ENCODE results near the gene GDE1.

Gene GDE1

GRCh38 chr16:19523559-19524355 lies 1.9 kb upstream of the GDE1 start, which contains the start of gene CCP110:
CCP110 (plus strand) TSS chr16:19523942; CDS start chr16:19527882, 3,940 bp downstream.
- DNase-seq, result peak; percentile 94

- DNase-seq, result no peak
These were observed 1.3 kb upstream of the GDE1 start for GRCh38 chr16:19523184-19523558.

GRCh38 chr16:19522760-19523159 lies 862 bp upstream of the GDE1 start:
- DNase-seq, result no peak

GRCh38 chr16:19522397-19522732 lies 467 bp upstream of the GDE1 start:
- DNase-seq, result no peak

- no peak for DNase-seq
These were observed 1.0 kb downstream of the GDE1 start for GRCh38 chr16:19520861-19521331.

GRCh38 chr16:19518388-19518787 lies 3.5 kb downstream of the GDE1 start:
- no peak for DNase-seq

- no peak for DNase-seq
These were observed 4.3 kb downstream of the GDE1 start for GRCh38 chr16:19517424-19518089.

- DNase-seq, result no peak
These were observed 6.1 kb downstream of the GDE1 start for GRCh38 chr16:19515757-19516156.

GRCh38 chr16:19513377-19514053 lies 8.4 kb downstream of the GDE1 start:
- DNase-seq, result no peak

- DNase-seq, result no peak
These were observed 9.6 kb downstream of the GDE1 start for GRCh38 chr16:19512297-19512696.

GRCh38 chr16:19507867-19508266 lies 14.0 kb downstream of the GDE1 start:
- no peak for DNase-seq

GRCh38 chr16:19506965-19507364 lies 14.9 kb downstream of the GDE1 start:
- no peak for DNase-seq

- no peak for DNase-seq
These were observed 16.1 kb downstream of the GDE1 start for GRCh38 chr16:19505600-19506303.

- no peak for DNase-seq
These were observed 18.3 kb downstream of the GDE1 start for GRCh38 chr16:19503461-19504075.

- DNase-seq, result peak; percentile 15
These were observed 19.3 kb downstream of the GDE1 start for GRCh38 chr16:19502395-19503131.

GRCh38 chr16:19499481-19499880 lies 22.4 kb downstream of the GDE1 start:
- no peak for DNase-seq

GRCh38 chr16:19499006-19499405 lies 22.9 kb downstream of the GDE1 start:
- no peak for DNase-seq

GRCh38 chr16:19497176-19497575 lies 24.7 kb downstream of the GDE1 start:
- no peak for DNase-seq

GRCh38 chr16:19490619-19491018 lies 31.3 kb downstream of the GDE1 start:
- no peak for DNase-seq

GRCh38 chr16:19488213-19488640 lies 33.7 kb downstream of the GDE1 start:
- DNase-seq, result no peak

GRCh38 chr16:19486750-19487325 lies 35.1 kb downstream of the GDE1 start:
- DNase-seq, result no peak

GRCh38 chr16:19486051-19486450 lies 35.8 kb downstream of the GDE1 start:
- DNase-seq, result no peak
